NCI-H748 treated with DMSO at 0.1 percent for 48 hours (cell line): ENCODE data around the gene RACGAP1.

Experiments used
- DNase-seq: peaks from one replicate; lab custom pipeline; 2025; lab: John Stamatoyannopoulos, UW

RACGAP1 gene

DNA sequence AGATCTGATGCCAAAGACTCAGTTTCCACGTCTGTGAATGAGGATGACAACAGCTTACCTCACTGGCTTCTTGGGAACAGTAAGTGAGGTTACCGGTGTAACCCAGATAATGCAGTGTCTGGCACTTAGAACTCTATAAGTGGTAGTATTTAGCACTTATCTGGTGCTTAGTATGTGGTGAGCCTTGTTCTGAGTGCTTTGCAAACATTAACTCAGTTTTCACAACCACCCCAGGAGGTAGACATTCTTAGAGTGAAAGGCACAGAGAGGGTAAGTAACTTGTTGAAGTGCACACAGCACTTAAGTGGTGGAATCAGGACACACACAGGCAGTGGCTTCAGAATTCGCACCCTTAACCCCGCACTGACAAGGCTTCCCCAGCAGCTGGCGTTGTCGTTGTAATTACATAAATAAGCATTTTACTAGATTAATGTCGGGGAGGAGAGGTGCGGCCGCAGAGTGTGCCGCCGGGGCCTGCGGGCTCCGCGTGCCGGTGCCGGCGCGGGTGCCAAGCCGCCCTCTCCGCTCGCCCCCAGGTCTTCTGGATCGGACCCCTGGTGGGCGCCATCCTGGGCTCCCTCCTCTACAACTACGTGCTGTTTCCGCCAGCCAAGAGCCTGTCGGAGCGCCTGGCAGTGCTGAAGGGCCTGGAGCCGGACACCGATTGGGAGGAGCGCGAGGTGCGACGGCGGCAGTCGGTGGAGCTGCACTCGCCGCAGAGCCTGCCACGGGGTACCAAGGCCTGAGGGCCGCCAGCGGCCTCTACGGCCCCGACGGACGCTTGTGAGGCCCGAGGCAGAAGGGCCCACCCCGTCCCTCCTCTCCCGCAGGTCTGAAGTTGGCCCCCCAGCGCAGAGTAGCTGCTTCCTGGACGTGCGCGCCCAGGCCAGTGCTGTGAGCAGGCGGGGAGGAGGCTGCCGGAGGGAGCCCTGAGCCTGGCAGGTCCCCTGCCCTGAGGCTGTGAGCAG is 70.1 kb downstream of the RACGAP1 start:
- DNase-seq: no peak

- no peak for DNase-seq
These were observed 71.1 kb downstream of the RACGAP1 start for GRCh38 chr12:49953961-49954846.

- no peak for DNase-seq
These were observed 72.1 kb downstream of the RACGAP1 start for GRCh38 chr12:49953151-49953550.

- no peak for DNase-seq
These were observed 72.8 kb downstream of the RACGAP1 start for GRCh38 chr12:49952391-49953055.

DNA sequence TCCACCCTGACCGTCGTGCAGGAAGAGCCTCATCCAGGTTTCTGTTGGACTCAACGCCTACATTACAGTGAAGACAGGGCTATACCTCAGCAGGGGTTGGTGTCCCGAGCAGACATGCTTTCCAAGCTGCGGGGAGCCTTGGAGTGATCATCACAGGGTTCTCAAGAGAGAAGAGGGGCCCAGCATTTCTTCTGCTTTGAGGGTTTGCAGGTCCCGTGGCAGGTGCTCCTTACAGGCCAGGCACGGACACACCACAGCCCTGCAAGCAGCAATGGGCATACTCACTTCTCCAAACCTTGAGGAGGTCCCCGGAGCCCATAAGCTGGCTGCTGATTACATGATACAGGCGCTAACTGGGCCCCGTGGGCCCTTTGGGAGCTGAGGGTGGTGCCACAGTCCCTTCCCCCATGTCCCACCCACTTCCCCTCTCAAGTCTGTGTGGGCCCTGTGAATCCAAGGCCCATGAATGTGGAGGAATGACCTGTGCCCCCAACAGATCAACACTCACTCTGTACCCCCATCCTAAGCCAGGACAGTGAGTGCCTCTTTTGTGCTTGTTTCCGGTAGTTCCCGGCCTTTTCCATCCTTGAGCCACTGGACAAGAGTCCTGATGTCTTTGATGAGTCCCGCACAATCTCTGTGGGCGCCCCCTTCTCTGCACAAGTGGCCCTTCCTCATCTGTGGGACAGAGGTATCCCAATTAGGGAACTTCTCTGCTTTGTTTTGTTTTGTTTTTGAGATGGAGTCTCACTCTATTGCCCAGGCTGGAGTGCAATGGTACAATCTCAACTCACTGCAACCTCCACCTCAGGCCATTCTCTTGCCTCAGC is 73.7 kb downstream of the RACGAP1 start:
- DNase-seq: no peak

DNA sequence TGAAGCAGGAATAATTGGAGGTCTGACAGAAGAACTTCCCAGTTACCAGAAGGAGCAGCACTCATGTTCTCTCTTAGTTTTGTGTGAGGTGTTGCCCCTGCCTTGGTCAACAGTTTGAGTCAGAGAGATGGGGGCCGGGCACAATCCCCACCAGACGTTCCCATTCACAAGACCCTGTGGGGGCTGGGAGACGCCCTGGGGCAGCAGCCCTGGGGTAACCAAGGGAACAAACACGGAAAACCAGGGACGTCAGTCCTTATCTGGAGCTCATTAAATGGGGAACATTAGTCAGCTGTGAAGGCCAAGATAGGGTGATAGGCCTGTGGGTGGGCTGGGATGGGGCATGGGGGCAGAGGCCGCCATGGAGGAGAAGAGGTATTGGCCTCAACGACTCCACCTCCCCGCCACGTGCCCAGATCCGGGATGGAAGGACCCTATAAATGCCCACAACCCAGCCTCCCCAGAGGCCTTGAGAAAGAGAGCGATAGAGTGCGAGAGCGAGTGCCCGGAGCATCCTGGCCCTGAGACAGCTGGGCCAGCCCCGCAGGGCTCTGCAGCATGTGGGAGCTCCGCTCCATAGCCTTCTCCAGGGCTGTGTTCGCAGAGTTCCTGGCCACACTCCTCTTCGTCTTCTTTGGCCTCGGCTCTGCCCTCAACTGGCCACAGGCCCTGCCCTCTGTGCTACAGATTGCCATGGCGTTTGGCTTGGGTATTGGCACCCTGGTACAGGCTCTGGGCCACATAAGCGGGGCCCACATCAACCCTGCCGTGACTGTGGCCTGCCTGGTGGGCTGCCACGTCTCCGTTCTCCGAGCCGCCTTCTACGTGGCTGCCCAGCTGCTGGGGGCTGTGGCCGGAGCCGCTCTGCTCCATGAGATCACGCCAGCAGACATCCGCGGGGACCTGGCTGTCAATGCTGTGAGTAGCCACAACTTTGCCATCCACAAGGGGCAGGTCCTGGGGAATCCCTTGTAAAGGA is 74.7 kb downstream of the RACGAP1 start, which contains the start of gene AQP2:
AQP2 (plus strand) TSS at position 465 of the 979 bp plus-strand sequence; CDS start at position 559, 94 bp downstream.
- DNase-seq: no peak

- no peak for DNase-seq
These were observed 75.4 kb downstream of the RACGAP1 start for GRCh38 chr12:49949866-49950265.

- DNase-seq: no peak
These were observed 76.1 kb downstream of the RACGAP1 start for GRCh38 chr12:49948866-49949845.

- no peak for DNase-seq
These were observed 77.6 kb downstream of the RACGAP1 start for GRCh38 chr12:49947593-49948226.

DNA sequence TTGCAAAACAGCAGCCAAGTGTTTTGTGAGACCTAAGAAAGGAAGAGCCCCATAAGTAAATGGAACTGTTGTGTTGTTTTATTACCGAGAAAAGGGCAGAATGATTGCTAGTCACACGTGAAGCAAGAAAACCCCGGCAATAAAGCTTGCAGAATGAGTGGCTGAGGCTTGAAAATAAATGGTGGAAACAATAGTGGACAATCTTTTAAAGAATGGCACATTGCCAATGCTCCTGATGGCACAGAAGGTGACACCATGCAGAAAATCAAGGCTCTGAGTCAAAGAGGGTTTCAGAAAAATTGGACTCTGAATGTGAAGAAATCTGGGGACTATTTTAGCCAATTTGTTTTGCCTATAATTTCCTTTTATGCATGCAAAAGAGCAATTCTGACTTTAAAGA is 78.8 kb downstream of the RACGAP1 start:
- DNase-seq: no peak

DNA sequence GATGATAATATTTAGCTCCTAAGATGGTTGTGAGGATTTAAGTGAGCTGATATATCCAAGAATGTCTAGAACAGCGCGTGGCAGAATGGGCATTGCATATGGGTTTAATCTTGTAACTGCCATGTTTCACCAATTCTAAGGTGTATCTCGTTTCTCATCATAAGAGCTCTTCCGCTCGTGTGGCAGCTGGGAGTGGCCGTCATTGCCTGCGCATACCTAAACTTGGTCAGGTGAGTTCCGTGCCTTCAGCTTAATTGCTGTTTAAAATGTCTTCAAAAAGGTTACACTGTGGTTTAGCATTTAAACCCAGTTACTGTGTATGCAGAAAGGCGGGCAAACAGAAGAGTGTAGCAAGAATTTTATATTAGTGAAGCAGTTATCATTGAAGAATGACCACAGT is 79.2 kb downstream of the RACGAP1 start:
- DNase-seq: no peak

DNA sequence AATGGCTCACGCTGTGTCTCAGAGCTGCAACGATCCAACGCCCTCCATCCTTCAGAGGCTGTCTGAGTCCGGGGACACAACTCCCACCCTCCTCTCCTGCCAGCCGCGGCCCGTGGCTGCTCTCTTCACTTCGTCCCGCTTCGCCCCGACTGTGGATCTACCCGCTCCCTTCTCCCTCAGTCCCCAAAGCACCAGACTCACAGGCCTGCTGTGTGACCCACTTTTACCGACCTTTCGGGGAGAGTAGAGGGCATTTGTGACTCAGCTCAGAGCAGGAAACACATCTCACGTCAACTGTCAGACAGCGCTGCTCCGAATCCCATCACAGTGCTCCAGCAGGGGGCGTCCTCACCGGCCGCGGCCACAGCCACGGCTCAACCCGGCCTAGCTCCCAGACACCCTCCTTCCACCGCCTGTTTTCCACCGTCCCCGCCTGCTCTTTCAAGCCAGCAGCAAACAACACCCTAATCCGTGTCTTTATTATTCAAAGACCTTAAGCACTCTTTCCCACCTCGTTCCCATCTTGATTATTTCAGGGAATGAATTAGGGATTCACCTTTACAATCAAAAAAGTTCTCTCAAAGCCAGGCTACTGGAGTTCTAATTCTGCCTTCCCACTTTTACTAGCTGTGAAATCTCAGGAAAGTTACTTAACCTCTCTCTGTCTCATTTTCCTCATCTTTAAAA is 79.8 kb downstream of the RACGAP1 start:
- peak; percentile 19 for DNase-seq

DNA sequence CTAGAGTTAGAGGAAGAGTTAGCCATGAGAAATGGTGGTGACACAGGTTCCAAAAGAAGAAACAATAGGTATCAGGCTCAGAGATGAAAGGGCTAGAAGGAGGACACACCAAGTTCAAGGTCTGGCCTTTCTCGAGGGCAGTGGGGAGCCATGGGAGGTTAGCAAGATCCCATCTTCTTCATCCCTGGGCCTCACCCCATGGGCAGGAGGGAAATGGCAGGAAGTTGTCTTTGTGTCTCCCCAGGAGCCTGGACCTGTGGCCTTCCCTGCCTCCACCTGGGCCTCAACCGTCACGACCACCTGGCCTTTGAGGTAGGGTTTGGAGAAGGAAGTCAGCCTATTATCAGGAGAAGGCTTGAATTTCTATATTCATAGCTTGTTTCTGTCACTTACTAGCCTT is 80.6 kb downstream of the RACGAP1 start:
- no peak for DNase-seq

- no peak for DNase-seq
These were observed 81.2 kb downstream of the RACGAP1 start for GRCh38 chr12:49944046-49944445.

DNA sequence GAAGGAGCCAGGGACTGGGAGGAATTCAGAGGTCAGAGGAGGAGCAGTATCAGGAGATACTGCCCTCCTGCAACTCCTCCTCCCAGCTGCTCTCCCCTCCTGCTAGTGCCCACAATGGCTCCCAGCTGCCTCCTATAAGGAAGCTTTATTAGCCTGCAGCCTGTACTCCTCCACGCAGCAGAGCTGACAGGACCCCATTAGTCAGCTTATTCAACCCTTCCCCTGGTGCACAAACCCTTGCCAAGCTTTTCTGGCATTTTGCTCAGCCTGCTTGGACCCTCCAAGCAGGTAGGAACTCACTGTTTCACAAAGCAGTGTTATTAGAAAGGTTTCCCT is 81.7 kb downstream of the RACGAP1 start:
- DNase-seq: no peak

- no peak for DNase-seq
These were observed 82.2 kb downstream of the RACGAP1 start for GRCh38 chr12:49942921-49943624.

DNA sequence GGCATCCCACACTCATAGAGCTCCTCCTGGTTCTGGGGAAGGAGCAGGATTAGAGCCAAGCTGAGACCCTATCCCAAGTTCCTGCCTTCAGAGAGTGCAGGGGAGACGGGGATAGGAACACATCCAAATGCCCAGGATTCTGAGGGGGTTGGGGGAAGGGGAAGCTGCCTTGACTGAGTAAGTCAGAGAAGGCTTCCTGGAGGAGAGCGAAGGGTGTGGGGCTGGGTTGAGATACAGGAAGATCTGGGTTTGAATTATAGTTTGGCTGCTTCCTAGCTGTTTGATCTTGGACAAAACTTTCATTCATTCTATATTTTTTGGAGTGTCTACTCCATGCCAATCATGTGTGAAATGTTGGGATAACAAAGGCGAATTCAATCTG is 82.8 kb downstream of the RACGAP1 start:
- no peak for DNase-seq
